Stimulated activated CD4-positive, alpha-beta T cell treated with anti-CD3 and anti-CD28 coated beads, Interleukin-1b, Interleukin-23, amount 100 ng/mL, for 1 hour (primary cell): ENCODE data around the gene PCDHGA1.
A peak's percentile ranks its signal among the peaks of the same experiment; 100 is the strongest.

ENCODE experiments used
- DNase-seq, 2 donors: peaks; one replicate each; pipeline ENCODE4 v3.0.0-alpha.2; 2020; ENCODE audit warnings: low read depth in 2 of 2

The PCDHGA1 gene

DNA sequence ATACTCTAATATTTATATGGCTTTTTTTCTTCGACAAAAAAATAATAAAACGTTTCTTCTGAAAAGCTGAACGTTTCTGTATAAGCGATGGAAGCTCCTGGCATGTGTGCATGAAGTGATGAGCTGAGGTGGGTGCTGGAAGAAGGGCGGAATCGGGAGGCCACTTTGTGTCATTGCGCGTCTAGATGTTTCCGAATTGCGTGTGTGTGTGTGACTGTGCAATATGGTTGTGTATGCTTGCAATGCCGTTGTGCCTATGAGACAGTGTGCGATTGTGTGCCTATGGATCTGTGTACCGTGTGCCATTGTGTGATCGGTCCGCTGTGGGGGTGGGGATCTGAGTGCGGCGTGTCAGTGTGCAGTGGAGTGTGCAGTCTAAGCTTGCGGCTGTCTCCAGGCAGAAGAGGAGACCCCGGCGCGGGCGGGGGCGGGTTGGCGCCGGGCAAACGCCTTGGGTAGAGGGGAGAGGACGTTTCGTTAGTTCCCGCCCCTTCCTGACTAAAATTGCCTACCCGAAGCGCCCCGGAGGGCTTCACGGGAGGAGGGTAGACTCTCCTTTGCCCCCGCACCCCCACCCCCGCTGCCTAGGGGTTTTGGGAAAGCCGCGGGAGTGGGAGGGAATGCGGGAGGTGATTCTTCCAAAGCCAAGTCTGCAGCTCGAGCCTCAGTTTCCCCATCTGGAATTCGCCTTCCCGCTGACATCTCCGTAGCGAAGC is 182.8 kb downstream of the PCDHGA1 start:
- peak in 1 of 2 donors; percentile 12 for DNase-seq

DNA sequence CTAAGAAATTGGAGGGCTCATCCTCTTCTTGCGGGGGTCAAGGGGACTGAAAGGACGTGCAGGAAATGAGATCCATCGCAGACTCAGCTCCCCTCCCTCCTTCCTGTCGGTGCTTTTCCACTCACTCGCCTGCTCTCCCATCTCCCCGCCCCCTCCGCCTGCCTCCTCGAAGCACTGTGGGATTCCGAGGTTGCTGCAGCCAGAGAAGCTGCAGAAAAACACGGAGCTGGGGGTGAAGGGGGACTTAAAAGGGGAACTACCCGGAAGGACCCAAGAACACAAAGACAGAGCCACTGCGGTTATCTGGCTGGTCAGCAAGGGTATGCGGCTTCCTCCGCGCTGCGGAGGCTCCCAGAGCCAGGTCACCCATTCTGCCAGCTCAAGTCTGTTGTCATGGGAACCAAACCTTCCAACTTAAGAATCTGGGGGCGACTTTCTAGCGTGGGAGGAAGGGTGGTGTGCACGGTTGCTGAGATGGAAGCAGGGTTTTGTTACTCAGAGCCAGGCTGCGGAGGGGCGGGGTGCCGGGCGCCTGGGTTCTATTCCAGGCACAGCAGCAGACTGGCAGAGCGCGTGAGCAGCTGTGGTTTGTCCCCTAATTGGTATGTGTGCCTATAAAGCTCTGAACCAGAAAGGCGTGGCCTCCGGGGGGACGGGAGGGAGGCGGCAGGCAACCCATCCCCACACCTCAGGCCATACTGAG is 183.5 kb downstream of the PCDHGA1 start:
- peak in 1 of 2 donors; percentile 57 for DNase-seq

DNA sequence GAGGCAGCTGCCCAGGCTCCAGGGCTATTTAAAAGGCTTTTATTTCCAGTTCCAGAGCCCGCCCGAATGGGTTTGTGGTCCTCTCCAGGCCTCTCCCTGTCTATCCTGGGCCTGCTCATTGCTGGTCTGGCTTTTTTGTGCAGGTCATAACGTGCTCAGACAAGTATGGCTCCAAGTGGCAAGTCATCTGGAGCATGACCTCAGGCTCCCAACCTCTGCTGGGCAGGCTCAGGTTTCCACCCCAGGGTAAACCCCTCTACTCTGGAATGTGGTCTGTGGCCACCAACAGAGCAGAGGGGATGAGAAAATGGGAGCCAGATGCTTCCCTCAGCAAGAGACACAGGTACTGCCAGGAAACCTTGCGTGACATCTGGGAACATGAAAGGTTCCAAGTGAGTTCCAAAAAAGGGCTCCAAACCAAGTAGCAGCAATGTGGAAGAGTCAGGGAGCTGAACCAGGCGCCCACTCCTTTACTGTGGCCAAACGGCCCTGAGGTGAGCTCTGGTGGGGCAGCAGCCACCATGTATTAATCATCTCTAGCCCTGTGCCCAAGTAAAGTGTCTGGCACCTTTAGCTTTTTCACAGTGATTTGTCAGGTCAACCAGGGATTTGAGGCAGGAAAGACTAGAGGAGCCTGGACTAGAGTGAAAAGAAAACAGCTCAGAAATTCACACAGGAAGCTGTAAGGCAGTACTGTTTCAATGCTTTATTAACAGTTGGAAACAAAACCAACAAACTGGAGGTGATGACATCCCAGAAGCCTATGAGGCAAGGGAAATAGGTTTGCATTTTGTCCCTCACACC is 184.2 kb downstream of the PCDHGA1 start:
- no peak for DNase-seq

DNA sequence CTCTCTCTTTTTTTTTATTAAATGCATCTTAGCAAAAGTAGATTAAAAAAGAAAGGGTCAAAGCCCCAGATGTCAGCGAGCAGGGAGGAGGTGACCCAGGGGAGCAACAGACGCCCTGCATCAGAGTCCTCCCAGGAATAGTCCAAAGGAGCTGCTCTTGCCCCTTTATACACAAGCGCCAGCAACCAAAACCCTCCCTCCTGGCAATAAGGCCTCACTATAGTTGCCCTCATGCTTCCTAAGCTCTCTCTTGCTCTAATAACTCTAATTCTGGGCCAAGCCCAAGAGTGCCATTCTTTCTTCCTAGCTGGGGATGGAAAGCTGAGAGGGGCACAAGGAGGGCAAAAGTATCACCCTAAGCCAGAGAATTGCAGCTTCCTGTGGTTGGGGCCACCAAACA is 184.8 kb downstream of the PCDHGA1 start:
- no peak for DNase-seq

DNA sequence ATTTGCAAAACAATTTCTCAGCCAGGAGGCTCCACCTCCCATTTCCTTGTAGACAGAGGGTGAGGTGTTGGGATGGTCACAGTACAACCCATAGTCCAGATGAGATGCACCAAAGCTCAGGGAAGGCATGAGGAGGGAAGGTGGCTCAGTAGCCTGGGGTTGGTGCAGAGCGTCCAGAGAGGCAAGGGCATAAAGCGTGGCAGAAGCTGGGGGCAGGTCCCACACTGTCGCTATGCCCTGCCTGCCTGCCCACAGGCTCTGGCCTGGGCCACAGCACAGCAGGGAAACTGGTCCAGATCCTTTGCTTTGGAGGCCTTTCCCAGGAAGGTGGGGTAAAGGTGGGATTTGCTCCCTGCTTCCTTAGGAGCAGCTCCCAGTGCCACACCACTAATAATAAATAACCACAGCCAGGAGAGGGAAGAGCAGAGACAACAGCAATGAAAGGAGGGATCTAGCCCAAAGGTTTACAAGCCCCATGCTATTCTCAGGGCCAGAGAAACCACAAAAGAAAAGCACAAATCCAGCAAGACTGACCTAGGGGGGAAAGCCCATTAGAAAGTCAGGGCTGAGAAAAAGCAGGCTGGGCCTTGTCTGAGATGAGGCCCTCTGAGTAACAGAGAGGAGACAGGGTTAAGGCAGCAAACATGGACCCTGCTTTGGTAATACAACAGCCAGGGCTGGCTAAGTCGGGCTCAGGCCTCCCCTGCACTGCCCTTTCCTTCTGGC is 185.8 kb downstream of the PCDHGA1 start:
- no peak for DNase-seq

DNA sequence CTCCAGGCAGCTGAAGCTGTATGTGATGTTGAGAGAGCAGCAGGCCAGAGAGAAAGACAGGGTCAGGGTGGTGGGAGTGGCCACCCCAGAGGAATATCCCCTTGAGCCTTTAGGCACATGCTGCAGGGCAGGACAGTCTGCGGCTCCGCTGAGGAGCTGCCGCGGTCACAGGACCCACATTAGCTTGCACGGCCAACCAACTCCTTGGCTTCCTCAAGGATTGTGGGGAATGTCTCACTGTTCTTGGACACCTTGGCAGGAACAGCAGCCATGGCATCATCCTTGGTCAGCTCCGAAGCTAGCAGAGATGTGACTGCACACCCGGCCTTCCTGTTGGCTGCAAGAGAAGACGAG is 186.3 kb downstream of the PCDHGA1 start:
- DNase-seq = no peak

DNA sequence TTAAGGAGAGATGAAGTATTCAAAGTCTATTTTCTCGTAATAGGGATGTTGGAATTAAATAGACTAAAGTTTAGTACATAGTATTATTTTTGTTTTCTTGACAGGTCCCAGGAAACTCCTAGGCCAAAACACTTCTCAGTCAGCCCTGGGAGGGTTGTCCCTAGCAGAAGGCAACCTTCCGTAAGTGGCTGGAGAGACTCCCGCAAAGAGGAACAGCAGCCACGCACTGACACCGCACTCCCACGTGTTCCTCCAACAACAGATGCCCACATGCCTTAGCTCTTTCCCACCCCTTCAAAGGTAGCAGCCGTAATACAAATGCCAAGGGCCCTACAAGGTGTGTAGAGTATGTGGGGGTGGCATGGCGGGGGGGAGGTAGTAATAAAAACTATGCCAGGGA is 187.0 kb downstream of the PCDHGA1 start:
- no peak for DNase-seq

- no peak for DNase-seq
Observed at GRCh38 chr5:141517880-141518617, 187.7 kb downstream of the PCDHGA1 start.

GRCh38 chr5:141518618-141519015 is 188.3 kb downstream of the PCDHGA1 start:
- DNase-seq = no peak

- no peak for DNase-seq
Observed at GRCh38 chr5:141519605-141520565, 189.6 kb downstream of the PCDHGA1 start.

DNA sequence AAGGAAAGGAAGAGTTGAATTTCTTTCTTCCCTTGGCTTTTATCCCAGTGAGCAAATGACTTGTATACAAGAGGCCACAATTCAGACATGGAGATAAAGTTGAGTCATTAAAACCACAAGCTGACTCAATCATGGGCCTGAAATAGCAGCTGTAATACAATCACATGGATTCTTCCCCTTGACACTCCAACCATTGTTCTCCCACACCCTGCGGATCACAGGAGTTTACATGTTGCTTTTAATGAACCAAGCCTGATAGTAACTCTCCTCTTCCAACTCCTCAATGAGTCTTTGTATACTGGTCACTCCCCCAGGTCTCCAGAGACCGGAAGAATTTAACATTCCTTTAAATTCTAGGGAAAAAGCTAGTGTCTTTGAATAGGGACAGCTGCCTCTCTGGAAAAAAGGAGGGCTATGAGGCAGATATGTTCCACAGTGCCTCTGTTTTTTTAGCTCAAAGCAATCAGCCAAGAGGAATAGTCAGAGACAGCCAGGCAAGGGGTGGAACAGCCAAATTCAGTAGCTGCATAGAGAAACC is 191.0 kb downstream of the PCDHGA1 start:
- DNase-seq = no peak

DNA sequence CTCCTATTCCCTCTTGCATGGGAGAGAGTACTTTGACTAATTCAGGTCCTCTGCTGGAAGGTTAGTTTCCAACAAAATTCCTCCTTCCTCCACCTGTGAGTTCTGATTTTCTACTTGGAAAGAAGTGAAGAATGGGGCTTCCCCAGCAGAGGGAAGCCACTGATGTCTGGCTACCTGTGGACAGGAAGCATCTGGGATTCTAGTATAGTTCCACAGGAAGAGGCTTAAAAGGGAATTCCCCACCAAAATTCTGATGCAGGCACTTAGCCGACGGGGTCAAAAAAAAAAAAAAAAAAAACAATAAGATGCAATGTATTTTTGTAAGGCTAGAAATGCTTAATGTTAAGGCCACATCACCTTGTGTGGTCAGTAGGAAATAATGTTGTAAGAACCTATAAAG is 192.0 kb downstream of the PCDHGA1 start:
- no peak for DNase-seq

DNA sequence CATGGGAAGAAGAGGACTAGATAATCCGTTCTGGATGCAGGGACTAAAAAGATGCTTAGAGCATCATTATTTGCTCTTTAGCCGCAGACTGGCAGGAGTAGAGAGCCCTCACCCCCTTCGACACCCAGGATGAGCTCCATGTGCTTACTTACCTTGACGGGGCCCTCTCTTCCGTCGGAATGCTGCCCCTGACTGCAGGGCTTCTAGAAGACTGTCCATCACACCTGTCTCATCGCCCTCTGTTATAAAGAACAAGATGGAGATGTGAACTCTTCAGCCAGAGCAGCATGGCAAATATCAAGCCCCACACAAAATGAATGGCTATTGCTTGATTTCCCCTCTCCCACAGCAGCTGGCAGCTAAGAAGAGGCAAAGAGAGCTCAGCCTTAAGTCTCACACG is 193.7 kb downstream of the PCDHGA1 start:
- no peak for DNase-seq

- peak in 1 of 2 donors; percentile 27 for DNase-seq
Observed at GRCh38 chr5:141524604-141525597, 194.6 kb downstream of the PCDHGA1 start.

GRCh38 chr5:141525653-141526052 is 195.3 kb downstream of the PCDHGA1 start:
- DNase-seq = no peak

DNA sequence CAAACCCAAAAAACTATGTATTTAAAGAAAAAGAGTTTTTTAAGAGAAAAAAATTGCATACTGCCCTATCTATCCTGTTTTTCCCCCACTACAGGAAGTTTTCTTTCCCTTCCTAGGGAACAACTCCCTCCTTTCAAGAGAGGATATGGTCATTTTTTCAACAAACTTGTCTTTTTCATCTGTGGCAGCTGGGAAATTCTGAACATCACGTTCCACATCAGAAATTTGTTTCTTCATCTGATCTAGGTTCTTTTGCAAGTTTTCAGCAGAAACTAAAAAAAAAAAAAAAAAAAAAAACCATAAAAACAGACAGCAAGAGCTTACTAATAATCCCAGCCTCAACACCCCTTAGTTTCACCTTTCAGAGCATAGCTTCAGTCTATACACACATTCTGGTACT is 197.1 kb downstream of the PCDHGA1 start:
- no peak for DNase-seq

- DNase-seq = no peak
Observed at GRCh38 chr5:141528291-141528984, 198.1 kb downstream of the PCDHGA1 start.

DNA sequence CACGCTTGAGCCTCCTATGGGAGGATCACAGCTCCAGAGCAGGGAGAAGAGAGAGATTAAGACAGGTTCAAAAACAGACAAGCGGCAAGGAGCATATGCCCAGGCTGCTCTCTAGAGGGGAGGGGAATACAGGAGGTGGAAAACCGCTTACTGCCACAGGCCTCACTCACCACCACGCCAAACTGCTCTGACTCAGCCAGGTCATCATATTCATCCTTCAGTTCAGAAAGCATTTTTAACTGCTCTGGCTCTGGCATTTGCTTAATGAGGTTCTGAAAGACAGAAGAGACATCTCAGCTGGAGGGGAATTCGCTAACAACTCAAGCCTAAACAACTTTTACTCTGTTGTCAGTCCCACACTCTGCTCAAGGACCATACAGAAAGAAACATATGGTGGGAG is 198.7 kb downstream of the PCDHGA1 start:
- no peak for DNase-seq
